Measurements from ENCODE around the gene MAPKBP1.

The MAPKBP1 gene

DNA sequence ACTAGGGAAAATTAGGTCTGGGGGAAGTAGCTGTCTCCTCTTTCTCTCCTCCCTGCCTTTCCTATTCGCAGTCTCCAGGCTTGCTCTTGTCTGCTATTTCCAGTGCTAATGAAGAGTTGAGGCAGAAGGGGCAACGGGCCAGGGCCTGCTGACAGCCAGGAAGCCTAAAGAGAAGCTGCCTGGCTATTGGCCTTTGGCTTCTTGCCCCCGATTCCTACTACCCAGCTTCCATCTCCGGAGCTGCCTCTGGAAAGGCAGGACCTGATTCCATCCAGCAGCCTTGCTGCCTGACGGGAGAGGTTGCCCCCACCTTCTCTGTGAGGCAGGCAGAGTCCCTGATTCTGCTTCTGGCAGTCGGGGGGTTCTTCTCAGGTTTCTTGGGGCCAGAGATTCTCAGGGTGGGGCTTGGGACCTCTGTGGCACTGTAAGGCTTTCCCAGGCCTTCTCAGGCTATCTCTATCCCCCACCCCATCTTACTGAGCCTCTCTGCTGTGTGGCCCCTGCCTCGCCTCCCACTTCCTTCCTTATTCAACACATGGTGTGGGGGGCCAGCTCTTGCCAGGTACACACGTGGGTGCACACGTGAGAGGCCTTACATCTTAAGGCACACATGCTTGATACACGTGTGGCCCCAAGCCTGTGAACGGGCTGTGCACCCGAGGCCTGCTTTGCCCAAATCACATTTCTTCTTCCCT, 35.4 kb downstream of the MAPKBP1 start:
- DNase-seq (ENCODE audit: low read depth in 2 of 2) = no peak

DNA sequence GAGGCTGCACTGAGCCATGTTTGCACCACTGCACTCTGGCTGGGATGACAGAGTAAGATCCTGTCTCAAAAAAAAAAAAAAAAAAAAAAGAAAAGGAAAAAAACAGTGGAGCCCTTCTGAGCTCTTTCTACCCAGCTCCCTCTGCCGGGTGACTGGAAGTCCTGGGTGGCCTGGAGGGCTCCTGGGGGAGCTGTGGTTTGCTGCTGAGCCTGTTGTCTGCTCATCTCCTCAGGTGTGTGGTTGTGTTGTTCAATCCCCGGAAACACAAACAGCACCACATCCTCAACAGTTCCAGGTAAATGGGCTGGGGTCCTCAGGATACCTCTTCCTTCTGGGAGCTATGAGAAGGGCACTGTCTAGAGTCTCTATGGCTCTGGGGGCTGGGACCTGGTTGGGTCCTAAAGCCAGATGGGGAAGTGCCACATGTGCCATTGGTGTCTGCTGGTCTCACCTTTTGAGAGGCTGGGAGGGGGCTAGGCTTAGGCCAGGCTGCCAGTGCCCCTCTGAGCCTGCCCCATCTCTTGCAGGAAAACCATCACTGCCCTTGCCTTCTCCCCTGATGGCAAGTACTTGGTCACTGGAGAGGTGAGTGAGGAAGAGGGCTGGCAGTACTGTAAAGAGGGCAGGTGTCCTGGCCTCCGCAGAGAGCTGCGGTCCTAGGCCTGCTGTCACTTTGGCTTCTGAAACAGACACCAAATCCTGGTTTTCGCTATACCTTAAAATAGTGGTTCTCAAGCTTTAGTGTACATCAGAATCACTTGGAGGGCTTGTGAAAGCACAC, 36.6 kb downstream of the MAPKBP1 start:
- DNase-seq (ENCODE audit: low read depth in 2 of 2) = no peak

DNA sequence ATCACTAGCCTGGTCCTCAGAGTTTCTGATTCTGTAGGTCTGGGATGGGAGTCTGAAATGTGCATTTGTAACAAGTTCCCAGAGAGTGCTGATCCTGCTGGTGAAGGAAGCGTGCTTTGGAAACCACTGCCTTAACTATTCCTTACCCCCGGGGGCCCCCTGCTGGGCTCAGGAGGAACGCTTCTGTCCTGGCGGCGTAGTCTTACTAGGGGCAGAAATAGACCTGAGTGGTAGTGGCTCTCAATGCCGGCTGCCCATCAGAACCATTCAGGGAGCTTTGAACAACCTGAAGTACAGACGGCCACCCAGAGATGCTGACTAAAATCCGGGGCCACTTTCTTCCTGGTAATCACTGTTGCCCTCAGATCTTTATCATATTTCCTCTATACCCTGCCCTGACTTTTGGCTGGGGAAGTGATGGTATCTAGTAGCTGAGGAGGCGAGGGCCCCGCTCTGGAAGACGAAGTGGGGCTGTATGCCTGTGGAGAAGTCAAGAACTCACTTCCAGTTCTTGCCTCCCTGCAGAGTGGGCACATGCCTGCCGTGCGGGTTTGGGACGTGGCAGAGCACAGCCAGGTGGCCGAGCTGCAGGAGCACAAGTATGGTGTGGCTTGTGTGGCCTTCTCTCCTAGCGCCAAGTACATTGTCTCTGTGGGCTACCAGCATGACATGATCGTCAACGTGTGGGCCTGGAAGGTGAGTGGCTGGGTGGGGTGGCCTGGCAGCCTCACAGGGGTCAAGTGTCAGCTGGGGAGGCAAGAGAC, 37.3 kb downstream of the MAPKBP1 start:
- peak; percentile 56 to 67 for DNase-seq (ENCODE audit: low read depth in 2 of 2)

DNA sequence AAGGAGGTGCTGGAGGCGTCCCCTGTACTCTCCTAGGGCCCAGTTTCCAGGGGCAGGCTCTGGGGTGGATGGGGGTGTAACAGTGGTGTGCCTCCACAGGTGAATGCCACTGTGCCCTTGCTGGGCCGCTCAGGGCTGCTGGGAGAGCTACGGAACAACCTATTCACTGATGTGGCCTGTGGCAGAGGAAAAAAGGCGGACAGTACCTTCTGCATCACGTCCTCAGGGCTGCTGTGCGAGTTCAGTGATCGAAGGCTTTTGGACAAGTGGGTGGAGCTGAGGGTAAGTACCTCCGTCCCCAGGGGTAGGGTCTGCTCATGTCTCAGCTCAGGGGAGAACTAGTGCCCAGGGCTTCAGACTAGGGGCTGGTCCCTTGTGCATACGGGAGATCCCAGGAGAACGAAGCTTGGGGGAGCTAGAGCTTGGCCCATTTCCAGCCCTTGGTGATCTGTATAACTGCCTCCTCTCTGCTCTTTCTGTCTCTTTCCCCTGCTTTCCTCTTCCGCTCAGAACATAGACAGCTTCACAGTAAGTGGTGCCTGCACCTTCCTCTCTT, 38.6 kb downstream of the MAPKBP1 start:
- no peak for DNase-seq (ENCODE audit: low read depth in 2 of 2)

DNA sequence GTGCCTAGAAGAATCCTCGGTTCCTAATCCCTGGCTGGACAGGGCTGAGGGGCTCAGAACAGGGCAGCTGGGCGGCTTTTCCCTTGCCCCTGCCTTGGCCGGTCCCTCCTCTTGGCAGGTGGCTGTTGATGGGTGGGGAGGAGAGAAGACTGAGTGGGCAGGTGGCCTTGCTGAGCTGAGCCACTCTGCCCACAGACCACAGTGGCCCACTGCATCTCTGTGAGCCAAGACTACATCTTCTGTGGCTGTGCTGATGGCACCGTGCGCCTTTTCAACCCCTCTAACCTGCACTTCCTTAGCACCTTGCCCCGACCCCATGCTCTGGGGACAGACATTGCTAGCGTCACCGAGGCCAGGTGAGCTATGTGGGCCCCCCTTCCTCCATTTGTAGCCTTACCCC, 39.1 kb downstream of the MAPKBP1 start:
- no peak for DNase-seq (ENCODE audit: low read depth in 2 of 2)

DNA sequence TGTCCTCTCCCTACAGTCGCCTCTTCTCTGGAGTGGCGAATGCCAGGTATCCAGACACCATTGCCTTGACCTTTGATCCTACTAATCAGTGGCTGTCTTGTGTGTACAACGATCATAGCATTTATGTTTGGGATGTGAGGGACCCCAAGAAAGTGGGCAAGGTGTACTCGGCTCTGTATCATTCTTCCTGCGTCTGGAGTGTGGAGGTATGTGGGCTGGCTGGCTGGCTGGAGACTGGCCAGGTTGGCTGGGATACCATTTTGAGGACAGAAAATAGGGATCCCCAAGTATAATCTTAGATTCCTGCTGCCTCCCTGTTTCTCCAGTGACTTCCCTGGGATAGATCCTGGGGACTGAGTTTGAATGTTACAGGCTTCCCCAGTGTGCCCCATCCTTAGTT, 40.2 kb downstream of the MAPKBP1 start:
- no peak for DNase-seq (ENCODE audit: low read depth in 2 of 2)

GRCh38 chr15:41816788-41817187, 42.5 kb downstream of the MAPKBP1 start:
- no peak for DNase-seq (ENCODE audit: low read depth in 2 of 2)

DNA sequence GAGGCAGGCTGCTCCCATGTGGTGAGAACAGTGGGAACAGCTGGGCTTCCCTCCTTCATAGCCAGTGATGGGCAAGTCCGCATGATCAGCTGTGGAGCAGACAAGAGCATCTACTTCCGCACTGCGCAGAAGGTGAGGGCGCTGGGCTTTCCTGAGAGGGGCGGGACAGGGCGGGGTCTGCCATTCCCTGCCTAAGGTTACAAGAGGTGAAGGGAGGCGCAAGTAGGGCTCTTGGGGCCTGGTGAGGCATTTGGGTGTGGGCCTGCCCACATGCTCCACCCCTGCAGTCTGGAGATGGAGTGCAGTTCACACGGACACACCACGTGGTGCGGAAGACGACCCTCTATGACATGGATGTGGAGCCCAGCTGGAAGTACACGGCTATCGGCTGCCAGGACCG, 43.0 kb downstream of the MAPKBP1 start:
- no peak for DNase-seq (ENCODE audit: low read depth in 2 of 2)

GRCh38 chr15:41817781-41818180, 43.5 kb downstream of the MAPKBP1 start:
- DNase-seq (ENCODE audit: low read depth in 2 of 2) = no peak

GRCh38 chr15:41819455-41820050, 45.3 kb downstream of the MAPKBP1 start:
- no peak for DNase-seq (ENCODE audit: low read depth in 2 of 2)

DNA sequence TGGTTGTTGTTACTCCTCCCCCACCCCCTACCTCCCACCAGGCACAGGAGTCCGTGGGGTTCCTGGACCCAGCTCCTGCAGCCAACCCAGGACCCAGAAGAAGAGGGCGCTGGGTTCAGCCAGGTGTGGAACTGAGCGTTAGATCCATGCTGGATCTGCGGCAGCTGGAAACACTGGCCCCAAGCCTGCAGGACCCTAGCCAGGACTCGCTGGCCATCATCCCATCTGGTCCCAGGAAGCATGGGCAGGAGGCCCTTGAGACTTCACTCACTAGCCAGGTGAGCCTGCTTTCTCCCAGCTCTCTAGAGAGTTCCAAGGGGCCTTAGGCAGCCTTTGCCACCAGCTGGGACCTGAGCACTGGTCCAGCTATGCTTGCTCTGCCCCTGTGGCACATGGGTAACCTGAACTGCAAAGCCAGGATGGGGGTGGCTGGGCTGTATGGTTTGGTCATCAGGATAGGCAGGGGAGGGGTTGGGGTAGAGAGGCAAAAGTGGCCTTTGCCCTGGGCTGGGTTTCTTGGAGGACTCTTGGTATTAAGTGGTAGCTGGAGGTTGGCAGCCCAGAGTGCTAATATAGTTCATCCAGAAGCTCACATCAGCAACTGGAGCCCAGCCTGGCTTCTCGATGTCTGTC, 46.6 kb downstream of the MAPKBP1 start:
- DNase-seq (ENCODE audit: low read depth in 2 of 2) = no peak

- DNase-seq (ENCODE audit: low read depth in 2 of 2) = no peak
These were observed 47.5 kb downstream of the MAPKBP1 start for GRCh38 chr15:41821831-41822230.

DNA sequence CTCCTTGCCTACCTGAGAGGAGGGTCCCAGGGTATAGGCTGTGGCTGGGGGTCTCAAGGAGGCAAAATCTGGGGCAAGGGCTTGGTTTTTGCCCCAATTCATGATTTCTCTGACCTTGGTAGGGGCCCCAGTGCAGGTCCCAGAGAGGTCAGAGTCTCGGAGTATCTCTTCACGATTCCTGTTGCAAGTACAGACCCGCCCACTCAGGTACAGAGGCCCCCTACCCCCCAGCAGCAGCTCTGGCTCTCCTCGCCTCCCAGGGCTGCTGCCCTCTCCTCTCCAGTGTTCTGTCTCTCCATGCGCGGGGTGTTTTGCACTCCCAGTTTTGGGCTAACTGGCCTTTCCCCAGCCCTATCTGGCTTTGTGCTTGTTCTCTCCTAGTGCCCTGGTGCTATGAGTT, 48.2 kb downstream of the MAPKBP1 start:
- no peak for DNase-seq (ENCODE audit: low read depth in 2 of 2)

- DNase-seq (ENCODE audit: low read depth in 2 of 2) = no peak
These were observed 48.7 kb downstream of the MAPKBP1 start for GRCh38 chr15:41822957-41823356.

DNA sequence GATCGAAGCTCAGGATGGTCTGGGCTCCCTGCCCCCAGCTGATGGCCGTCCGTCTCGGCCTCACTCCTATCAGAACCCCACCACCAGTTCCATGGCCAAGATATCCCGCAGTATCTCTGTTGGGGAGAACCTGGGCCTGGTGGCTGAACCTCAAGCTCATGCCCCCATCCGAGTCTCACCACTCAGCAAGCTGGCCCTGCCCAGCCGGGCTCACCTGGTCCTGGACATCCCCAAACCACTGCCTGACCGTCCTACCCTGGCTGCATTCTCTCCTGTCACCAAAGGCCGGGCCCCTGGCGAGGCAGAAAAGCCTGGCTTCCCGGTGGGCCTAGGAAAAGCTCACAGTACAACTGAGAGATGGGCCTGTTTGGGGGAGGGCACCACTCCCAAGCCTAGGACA, 49.2 kb downstream of the MAPKBP1 start:
- no peak for DNase-seq (ENCODE audit: low read depth in 2 of 2)

DNA sequence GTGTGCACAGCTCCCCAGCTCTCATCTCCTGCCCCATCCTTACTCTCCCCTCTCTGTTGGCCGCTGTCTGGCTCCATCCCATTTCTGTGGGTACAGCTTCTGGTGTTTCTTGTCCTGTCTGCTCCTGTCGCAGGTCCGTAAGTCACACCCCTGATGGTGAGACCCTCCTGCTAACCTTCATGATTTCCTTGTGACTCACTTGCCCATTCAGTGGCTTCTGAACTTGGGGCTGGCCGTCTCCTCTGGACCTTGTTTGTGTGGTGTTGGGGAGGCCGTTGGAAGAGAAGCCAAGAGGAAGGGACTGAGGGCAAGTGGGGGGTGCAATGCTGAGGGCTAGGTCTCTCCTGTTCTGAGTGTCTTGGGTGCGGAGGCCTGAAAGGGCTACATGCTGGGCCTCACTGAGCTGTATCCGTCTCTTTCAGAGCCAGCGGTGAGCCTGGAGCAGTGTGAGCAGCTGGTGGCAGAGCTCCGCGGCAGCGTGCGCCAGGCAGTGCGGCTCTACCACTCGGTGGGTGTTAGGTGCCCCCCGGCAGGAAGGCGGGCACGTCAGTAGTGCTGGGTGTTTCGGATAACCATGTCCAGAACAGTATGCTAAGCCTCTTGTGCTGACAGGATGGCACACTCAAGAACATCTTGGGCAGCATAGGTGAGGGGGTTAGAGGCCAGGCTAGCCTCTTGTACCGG, 49.9 kb downstream of the MAPKBP1 start:
- DNase-seq (ENCODE audit: low read depth in 2 of 2) = no peak

DNA sequence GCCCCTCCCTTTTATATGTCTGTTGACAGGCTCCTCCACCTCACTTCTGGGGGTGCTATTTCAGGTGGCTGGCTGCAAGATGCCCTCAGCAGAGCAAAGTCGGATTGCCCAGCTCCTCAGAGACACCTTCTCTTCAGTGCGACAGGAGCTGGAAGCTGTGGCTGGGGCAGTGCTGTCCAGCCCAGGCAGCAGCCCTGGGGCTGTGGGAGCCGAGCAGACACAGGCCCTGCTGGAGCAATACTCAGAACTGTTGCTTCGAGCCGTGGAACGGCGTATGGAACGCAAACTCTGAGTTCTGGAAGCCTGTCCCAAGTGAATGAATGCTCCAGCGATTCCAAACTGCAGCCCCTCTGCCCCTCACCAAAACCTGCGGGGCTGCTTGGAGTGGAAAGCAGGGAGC, 50.9 kb downstream of the MAPKBP1 start:
- no peak for DNase-seq (ENCODE audit: low read depth in 2 of 2)

DNA sequence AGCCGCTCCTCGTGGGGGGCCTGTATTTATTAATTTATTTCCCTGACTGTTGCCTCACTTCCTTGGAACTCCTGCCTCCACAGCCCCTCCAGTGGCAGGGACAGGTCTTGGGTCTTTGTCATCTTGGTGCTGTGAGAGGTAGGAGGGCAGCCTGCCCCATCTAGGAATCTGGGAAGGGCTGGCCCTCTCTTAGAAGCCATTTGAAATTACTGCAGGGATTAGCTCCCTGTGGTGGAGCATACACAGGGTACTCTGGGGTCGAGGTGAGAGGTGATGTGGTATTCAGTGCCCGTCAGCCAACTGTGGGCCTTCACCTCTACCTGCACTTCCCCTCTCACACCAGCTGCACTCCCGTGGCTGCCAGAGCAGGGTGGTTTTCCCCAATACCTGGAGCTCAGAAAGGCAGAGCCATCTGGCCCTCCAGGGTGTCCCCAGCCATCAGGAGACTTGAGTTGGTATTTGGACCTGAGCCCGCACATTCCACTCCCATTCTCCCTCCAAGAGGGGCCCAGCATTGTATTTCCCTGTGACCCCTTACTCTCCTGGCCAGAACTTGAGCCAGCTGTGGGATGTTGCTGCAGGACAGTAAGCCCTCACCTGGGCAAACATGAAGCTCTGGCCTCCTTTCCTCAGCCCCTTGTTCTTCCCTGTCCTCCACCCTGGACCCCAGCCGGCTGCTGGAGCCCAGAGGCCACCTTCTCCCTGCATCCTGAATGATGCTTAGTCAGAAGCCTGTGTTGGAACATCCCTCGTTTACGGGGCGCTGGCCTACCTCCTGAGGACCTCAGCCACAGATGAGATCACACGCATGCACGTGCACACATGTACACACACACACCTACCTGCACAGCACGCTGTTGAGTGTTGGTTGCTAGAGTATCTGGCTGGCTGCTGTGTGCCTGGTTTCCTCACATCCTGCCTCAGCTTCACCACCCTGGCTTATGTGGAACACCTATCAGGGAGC, 51.6 kb downstream of the MAPKBP1 start:
- DNase-seq (ENCODE audit: low read depth in 2 of 2) = no peak

DNA sequence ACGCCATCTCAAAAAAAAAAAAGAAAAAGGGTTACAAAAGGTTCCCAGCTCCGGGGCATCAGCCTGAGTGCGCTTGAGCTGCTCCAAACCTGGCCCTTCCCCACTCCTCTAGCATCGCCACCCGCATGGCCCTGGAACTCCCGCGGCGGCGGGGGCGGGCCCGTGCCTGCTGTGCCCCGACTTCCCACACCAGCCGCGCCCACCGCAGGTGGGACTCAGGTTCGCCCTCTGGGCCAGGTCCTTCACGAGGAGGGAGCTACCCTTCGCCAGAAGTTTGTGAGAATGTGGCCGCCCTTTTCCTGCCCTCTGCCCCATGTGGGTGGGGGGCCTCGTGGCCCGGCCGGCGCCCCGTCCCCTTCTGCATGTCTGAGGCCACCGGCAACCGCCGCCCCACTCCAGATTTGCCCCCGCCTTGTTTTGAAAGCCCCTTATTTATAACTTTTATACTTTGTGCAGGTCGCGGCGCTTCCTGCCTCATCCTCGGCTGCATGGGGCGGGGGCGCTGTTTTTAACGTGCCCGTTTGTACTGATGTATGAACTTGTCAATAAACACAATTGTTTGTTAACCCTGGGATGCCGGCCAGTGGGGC, 53.1 kb downstream of the MAPKBP1 start:
- DNase-seq (ENCODE audit: low read depth in 2 of 2) = no peak
